Peyer's patch (tissue), 4 donors: Measurements from ENCODE around the gene GTPBP6.

Source experiments
- POLR2A ChIP-seq, 2 donors: fragments of 450-650 bp; IDR thresholded peaks; one replicate each; pipeline ENCODE4 v1.5.1; 2017; ENCODE audit warnings: antibody characterized with exemption in 2 of 2, mild to moderate bottlenecking in 2 of 2, moderate library complexity in 2 of 2
- TF ChIP-seq, protein P1 (sequence below), 6 experiments: fragments of 450-650 bp in 4 of 6; fragments of 200-600 bp in 2 of 6; sonication (generic) in 1 of 6; IDR thresholded peaks; one replicate each; pipeline ENCODE4 v1.5.1; 2017 to 2019; ENCODE audit warnings: antibody characterized with exemption in 6 of 6, mild to moderate bottlenecking in 3 of 6, moderate library complexity in 1 of 6

DNA sequence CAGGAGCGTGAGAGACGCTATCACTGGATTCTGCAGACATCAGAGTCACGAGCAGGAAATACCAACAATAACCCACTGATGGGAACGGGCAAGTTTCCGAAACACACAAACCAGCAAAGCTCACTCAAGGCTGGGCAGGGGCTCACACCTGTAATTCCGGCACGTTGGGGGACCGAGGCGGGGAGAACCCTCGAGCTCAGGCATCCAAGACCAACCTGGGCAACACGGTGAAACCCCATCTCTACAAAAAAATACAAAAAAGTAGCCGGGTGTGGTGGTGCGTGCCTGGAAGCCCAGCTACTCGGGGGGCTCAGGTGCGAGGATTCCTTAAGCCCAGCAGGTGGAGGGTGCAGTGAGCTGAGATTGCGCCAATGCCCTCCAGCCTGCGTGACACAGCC, 17.2 kb upstream of the GTPBP6 start:
- TF ChIP-seq, protein P1, sequence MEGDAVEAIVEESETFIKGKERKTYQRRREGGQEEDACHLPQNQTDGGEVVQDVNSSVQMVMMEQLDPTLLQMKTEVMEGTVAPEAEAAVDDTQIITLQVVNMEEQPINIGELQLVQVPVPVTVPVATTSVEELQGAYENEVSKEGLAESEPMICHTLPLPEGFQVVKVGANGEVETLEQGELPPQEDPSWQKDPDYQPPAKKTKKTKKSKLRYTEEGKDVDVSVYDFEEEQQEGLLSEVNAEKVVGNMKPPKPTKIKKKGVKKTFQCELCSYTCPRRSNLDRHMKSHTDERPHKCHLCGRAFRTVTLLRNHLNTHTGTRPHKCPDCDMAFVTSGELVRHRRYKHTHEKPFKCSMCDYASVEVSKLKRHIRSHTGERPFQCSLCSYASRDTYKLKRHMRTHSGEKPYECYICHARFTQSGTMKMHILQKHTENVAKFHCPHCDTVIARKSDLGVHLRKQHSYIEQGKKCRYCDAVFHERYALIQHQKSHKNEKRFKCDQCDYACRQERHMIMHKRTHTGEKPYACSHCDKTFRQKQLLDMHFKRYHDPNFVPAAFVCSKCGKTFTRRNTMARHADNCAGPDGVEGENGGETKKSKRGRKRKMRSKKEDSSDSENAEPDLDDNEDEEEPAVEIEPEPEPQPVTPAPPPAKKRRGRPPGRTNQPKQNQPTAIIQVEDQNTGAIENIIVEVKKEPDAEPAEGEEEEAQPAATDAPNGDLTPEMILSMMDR (IDR thresholded peaks at IDR 0.05) = no peak
- TF ChIP-seq POLR2A (IDR thresholded peaks at IDR 0.05) = no peak
